Neuronal stem cell (in vitro differentiated cells): Measurements from ENCODE around the gene CUTA.

Experiments used
- DNase-seq: peaks from one replicate; pipeline ENCODE4 v3.0.0-alpha.2; 2013; ENCODE audit warnings: low spot score
- H2AFZ ChIP-seq: one replicate; pipeline ENCODE4 v1.6.1; 2013; ENCODE audit warnings: mild to moderate bottlenecking, low read length, inconsistent platforms
- H2AK5ac ChIP-seq: 2 replicates; pipeline ENCODE4 v1.6.1; 2013; ENCODE audit warnings: low read depth, mild to moderate bottlenecking, inconsistent platforms, low read length, moderate library complexity, mixed read lengths
- H2BK120ac ChIP-seq: 2 replicates; pipeline ENCODE4 v1.6.1; 2013; ENCODE audit warnings: low read depth, mild to moderate bottlenecking, inconsistent platforms, low read length, moderate library complexity, mixed read lengths
- H2BK12ac ChIP-seq: one replicate; pipeline ENCODE4 v1.6.1; 2013; ENCODE audit warnings: low read length, inconsistent platforms
- H2BK15ac ChIP-seq: 2 replicates; pipeline ENCODE4 v1.6.1; 2013; ENCODE audit warnings: mild to moderate bottlenecking, low read length, inconsistent platforms, mixed read lengths
- H2BK5ac ChIP-seq: one replicate; pipeline ENCODE4 v1.6.1; 2013; ENCODE audit warnings: inconsistent platforms, mild to moderate bottlenecking, low read length, moderate library complexity
- H3K14ac ChIP-seq: one replicate; pipeline ENCODE4 v1.6.1; 2013; ENCODE audit warnings: low read length, inconsistent platforms
- H3K18ac ChIP-seq: 2 replicates; pipeline ENCODE4 v1.6.1; 2013; ENCODE audit warnings: low read length, inconsistent platforms
- H3K23ac ChIP-seq: 2 replicates; pipeline ENCODE4 v1.6.1; 2013; ENCODE audit warnings: low read depth, mild to moderate bottlenecking, mixed read lengths, low read length, inconsistent platforms; ENCODE audit not compliant: poor library complexity
- H3K27ac ChIP-seq: replicated peaks from 3 replicates; pipeline ENCODE4 v1.5.1; 2013; ENCODE audit warnings: low read length, inconsistent platforms
- H3K27me3 ChIP-seq, 3 experiments: 2 replicates each; pipeline ENCODE4 v1.6.1; 2013; ENCODE audit warnings: low read length in 3 of 3, mild to moderate bottlenecking in 2 of 3, inconsistent platforms in 1 of 3, low read depth in 1 of 3, mixed read lengths in 1 of 3, moderate library complexity in 1 of 3; ENCODE audit not compliant: control insufficient read depth in 3 of 3, insufficient read depth in 3 of 3
- H3K36me3 ChIP-seq, 2 donors: replicated peaks in 1 of 2; 2 replicates each; pipeline ENCODE4 v1.6.1; 2013; ENCODE audit warnings: low read length in 2 of 2; ENCODE audit not compliant: control insufficient read depth in 2 of 2, insufficient read depth in 2 of 2
- H3K4ac ChIP-seq: 2 replicates; pipeline ENCODE4 v1.6.1; 2013; ENCODE audit warnings: inconsistent platforms, mild to moderate bottlenecking, low read length, moderate library complexity
- H3K4me1 ChIP-seq, 2 donors: 1 replicate in 1 of 2; 2 replicates in 1 of 2; pipeline ENCODE4 v1.6.1; 2013; ENCODE audit warnings: low read length in 2 of 2, low read depth in 1 of 2; ENCODE audit not compliant: control insufficient read depth in 2 of 2, insufficient read depth in 1 of 2
- H3K4me2 ChIP-seq: one replicate; pipeline ENCODE4 v1.6.1; 2013; ENCODE audit warnings: mild to moderate bottlenecking, low read length, inconsistent platforms; ENCODE audit not compliant: insufficient read depth, poor library complexity, severe bottlenecking
- H3K4me3 ChIP-seq, 2 donors: 2 replicates each; pipeline ENCODE4 v1.5.1; 2013; ENCODE audit warnings: low read length in 2 of 2, mild to moderate bottlenecking in 2 of 2, inconsistent platforms in 1 of 2, moderate library complexity in 1 of 2
- H3K79me1 ChIP-seq: one replicate; pipeline ENCODE4 v1.6.1; 2013; ENCODE audit warnings: low read depth, mild to moderate bottlenecking, inconsistent platforms, low read length, moderate library complexity
- H3K9ac ChIP-seq: one replicate; pipeline ENCODE4 v1.6.1; 2013; ENCODE audit warnings: mild to moderate bottlenecking, low read depth, low read length, inconsistent platforms; ENCODE audit not compliant: poor library complexity
- H3K9me3 ChIP-seq, 2 donors: replicated peaks in 1 of 2; 2 replicates each; pipeline versions ENCODE3 to v1.6.1; 2013; ENCODE audit warnings: low read length in 2 of 2, mild to moderate bottlenecking in 2 of 2, inconsistent platforms in 1 of 2, low read depth in 1 of 2, mixed read lengths in 1 of 2, moderate library complexity in 1 of 2; ENCODE audit not compliant: control insufficient read depth in 2 of 2, insufficient read depth in 1 of 2
- H4K8ac ChIP-seq: one replicate; pipeline ENCODE4 v1.6.1; 2013; ENCODE audit warnings: low read depth, mild to moderate bottlenecking, inconsistent platforms, low read length, moderate library complexity
- H4K91ac ChIP-seq: one replicate; pipeline ENCODE4 v1.6.1; 2013; ENCODE audit warnings: low read length, low read depth, mild to moderate bottlenecking, inconsistent platforms; ENCODE audit not compliant: poor library complexity
- WGBS, 2 donors: extraction: QIAGEN DNeasy Blood & Tissue Kit; methylation state at CpG; one replicate each; pipeline ENCODE4 v1.1.7; 2013; ENCODE audit warnings: missing lambda C conversion rate in 2 of 2, mixed read lengths in 1 of 2; ENCODE audit not compliant: insufficient read length in 2 of 2, insufficient replicate concordance in 1 of 2; ENCODE audit errors: extremely low coverage in 2 of 2; 5-methylcytosine and 5-hydroxymethylcytosine counted together

Gene CUTA

DNA sequence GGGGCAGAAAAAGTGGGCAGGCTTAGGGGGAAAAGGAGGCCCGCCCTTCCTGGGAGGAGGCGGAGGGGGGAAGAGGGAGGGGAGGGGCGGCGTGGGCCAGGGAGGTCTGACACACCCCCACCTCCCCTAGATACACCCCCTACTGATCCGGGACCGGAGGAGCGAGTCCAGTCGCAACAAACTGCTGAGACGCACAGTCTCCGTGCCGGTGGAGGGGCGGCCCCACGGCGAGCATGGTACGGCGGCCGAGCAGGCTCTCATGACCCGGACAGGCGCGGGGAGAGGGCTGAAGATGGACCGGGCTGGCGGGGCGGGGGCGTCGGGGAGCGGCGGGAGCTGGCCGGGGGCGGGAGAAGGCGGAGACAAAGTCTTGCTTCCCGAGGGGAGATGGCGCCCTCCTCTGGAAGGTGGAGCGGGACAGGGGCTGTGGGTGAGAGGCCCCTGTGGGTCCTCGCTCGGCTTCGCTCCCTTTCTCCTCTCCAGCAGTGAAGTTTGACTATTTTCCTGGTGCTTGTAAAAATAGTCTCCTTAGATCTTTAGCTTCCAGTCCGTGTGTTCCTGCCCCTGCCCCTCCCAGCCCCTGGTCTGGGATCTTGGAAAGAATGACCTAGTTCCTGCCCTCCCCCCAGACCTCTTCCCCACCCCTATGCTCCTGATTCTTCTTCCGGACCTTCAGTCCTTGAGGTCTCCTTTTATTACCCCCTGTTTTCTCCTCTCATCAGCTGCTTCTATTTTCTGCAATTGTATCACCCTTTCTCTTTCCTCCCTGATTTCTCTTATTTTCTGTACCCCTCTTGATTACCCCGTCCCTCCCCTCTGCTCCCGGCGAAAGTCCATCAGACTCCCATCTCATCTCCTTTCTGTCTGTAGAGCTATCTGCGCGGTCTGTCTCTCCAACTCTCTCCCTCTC is 8.0 kb upstream of the CUTA start:
- H2BK5ac ChIP-seq, result peak overlapping the region; percentile 60
- H2AFZ ChIP-seq, result peak overlapping the region; percentile 81
- no peak overlapping the region for H3K4ac ChIP-seq
- H3K79me1 ChIP-seq, result peaks cover 12% of the 10 kb centered on the region
- peaks cover 41 to 54% of the 10 kb centered on the region in 2 donors for H3K4me1 ChIP-seq
- no peak overlapping the region for H2AK5ac ChIP-seq
- no CpG with 5 or more reads among the region's 43 CpGs for WGBS, 2 donors
- peak; percentile 74 for DNase-seq
- peaks cover 17 to 29% of the 10 kb centered on the region in 2 donors for H3K36me3 ChIP-seq
- H4K91ac ChIP-seq, result no peak overlapping the region
- H3K14ac ChIP-seq, result no peak overlapping the region
- H2BK12ac ChIP-seq, result no peak overlapping the region
- H2BK15ac ChIP-seq, result no peak overlapping the region
- peak overlapping the region; percentile 85 for H3K27ac ChIP-seq
- H2BK120ac ChIP-seq, result no peak overlapping the region
- no peaks in the 10 kb centered on the region for H3K9me3 ChIP-seq
- H3K18ac ChIP-seq, result peak overlapping the region; percentile 92
- no peak overlapping the region for H4K8ac ChIP-seq
- H3K4me2 ChIP-seq, result peak overlapping the region; percentile 67
- peak overlapping the region; percentile 57 for H3K23ac ChIP-seq
- peak overlapping the region; percentile 91 for H3K9ac ChIP-seq
- H3K27me3 ChIP-seq, result no peaks in the 10 kb centered on the region
- peak overlapping the region; percentile 59 to 84 for H3K4me3 ChIP-seq

DNA sequence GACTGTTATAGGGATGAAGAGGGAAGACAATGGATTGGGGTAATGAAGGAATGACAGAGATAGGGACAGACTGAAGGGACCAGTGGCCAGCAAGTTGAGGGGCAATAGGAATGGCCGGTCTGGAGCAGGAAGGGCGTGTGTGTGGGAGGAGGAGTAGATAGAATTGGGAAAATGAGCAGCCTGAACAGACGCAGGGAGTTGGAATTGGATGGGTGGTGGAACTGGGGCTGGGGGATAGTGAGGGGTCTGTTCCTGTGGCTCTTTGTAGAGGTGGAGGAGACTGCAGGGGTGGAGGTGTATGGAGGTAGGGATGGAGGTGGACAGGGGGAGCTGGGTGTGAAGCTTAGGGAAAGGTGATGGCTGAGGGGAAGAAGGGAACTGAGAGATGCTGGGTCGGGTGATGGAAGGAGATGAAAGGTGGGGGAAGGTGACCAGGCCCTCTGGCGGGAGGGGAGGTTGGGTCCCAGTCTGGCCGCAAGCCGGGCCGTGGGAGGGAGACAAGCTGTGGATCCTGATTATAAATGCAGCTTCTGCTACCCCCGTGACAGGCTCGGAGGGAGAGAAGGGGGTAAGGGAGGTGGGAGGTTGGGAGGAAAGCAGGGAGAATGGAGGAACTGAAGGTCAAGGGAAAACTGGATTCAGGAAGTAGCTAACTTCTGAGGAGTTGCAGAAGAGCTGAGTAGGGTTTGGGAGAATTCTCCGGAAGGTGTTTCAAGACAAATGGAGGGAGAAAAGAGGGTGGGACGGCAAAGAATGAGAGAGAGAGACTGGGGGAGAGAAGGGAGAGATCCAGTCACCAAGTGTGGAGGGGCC is 7.2 kb upstream of the CUTA start:
- no peak overlapping the region for H3K4ac ChIP-seq
- no CpG with 5 or more reads among the region's 12 CpGs for WGBS, 2 donors
- no peak overlapping the region for H2BK120ac ChIP-seq
- H2BK12ac ChIP-seq, result no peak overlapping the region
- no peaks in the 10 kb centered on the region for H3K27me3 ChIP-seq
- no peak overlapping the region for H2AK5ac ChIP-seq
- H3K18ac ChIP-seq, result peak overlapping the region; percentile 15
- peaks cover 12% of the 10 kb centered on the region for H3K79me1 ChIP-seq
- H3K4me3 ChIP-seq, result peak overlapping the region; percentile 59 to 73
- peak overlapping the region; percentile 85 for H3K27ac ChIP-seq
- peak overlapping the region; percentile 19 for H4K8ac ChIP-seq
- peak overlapping the region; percentile 67 for H3K4me2 ChIP-seq
- H2AFZ ChIP-seq, result peak overlapping the region; percentile 81
- H3K14ac ChIP-seq, result no peak overlapping the region
- H3K4me1 ChIP-seq, result peaks cover 33 to 48% of the 10 kb centered on the region in 2 donors
- DNase-seq, result no peak
- H3K9ac ChIP-seq, result peak overlapping the region; percentile 71
- H4K91ac ChIP-seq, result no peak overlapping the region
- peaks cover 17 to 29% of the 10 kb centered on the region in 2 donors for H3K36me3 ChIP-seq
- peak overlapping the region; percentile 46 for H2BK5ac ChIP-seq
- no peak overlapping the region for H2BK15ac ChIP-seq
- H3K23ac ChIP-seq, result no peak overlapping the region
- no peaks in the 10 kb centered on the region for H3K9me3 ChIP-seq

DNA sequence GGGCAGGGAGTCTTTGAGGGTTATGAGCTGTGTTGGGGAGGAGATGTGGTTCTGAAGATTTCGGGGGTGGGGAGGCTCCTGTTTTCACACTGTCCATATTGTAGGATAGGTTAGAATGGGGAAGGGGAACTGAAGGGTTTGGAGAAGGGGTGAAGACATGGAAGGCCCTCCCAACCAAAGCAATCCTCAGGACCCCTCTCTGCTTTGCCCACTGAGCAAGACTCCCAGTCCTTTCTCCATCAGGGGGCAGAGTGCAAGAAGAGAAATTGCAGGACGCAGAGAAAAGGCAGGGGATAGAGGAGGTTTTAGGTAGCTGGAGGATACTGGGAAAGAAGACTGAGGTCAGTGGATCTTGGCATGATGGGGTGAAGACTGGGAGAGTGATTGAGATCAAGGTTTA is 5.9 kb upstream of the CUTA start:
- H3K4me1 ChIP-seq, result peaks cover 31 to 45% of the 10 kb centered on the region in 2 donors

DNA sequence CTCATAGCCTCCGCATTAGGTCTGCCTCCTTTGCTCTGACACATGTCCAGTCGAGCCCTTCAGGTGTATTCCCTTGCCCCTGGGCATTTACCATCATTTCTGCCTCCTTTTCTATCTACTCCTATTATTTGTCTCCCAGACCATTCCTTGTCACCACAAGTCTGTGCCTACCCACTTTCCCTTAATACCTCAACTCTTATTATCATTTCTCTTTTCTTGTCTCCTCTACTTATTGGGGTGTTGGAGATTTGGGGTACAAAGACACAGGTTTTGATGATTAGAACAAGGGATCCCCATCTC is 3.4 kb upstream of the CUTA start:
- H2AK5ac ChIP-seq, result no peak overlapping the region
- no peak overlapping the region for H4K8ac ChIP-seq
- H3K4me2 ChIP-seq, result peak overlapping the region; percentile 49
- H3K4me1 ChIP-seq, result peaks cover 27 to 40% of the 10 kb centered on the region in 2 donors
- H3K27me3 ChIP-seq, result no peaks in the 10 kb centered on the region
- H3K4ac ChIP-seq, result no peak overlapping the region
- no peak overlapping the region for H2AFZ ChIP-seq
- peaks cover 20 to 38% of the 10 kb centered on the region in 2 donors for H3K36me3 ChIP-seq
- H4K91ac ChIP-seq, result no peak overlapping the region
- no peak overlapping the region for H2BK15ac ChIP-seq
- no peaks in the 10 kb centered on the region for H3K9me3 ChIP-seq
- peaks cover 3% of the 10 kb centered on the region for H3K79me1 ChIP-seq
- no peak overlapping the region for H3K9ac ChIP-seq
- peak overlapping the region in 1 of 2 donors; percentile 80 for H3K4me3 ChIP-seq
- no peak overlapping the region for H2BK120ac ChIP-seq
- no peak overlapping the region for H3K27ac ChIP-seq
- WGBS, 2 donors, result no CpG with 5 or more reads among the region's 2 CpGs
- no peak overlapping the region for H2BK12ac ChIP-seq
- no peak overlapping the region for H2BK5ac ChIP-seq
- no peak overlapping the region for H3K18ac ChIP-seq
- no peak overlapping the region for H3K14ac ChIP-seq
- no peak for DNase-seq
- H3K23ac ChIP-seq, result no peak overlapping the region

More for the DNA sequence above, 5.9 kb upstream of the CUTA start:
- no peak for DNase-seq
- H3K9me3 ChIP-seq, result no peaks in the 10 kb centered on the region
- H4K8ac ChIP-seq, result no peak overlapping the region
- H3K23ac ChIP-seq, result no peak overlapping the region
- no peaks in the 10 kb centered on the region for H3K27me3 ChIP-seq
- H2BK5ac ChIP-seq, result no peak overlapping the region
- no peak overlapping the region for H3K4me3 ChIP-seq
- H3K14ac ChIP-seq, result no peak overlapping the region
- H3K36me3 ChIP-seq, result peaks cover 16 to 29% of the 10 kb centered on the region in 2 donors
- H3K4me2 ChIP-seq, result no peak overlapping the region
- no CpG with 5 or more reads among the region's 2 CpGs for WGBS, 2 donors
- H3K27ac ChIP-seq, result no peak overlapping the region
- H4K91ac ChIP-seq, result no peak overlapping the region
- H3K79me1 ChIP-seq, result peaks cover 12% of the 10 kb centered on the region
- no peak overlapping the region for H3K4ac ChIP-seq
- no peak overlapping the region for H2AK5ac ChIP-seq
- no peak overlapping the region for H3K18ac ChIP-seq
- H2BK120ac ChIP-seq, result no peak overlapping the region
- no peak overlapping the region for H3K9ac ChIP-seq
- no peak overlapping the region for H2BK15ac ChIP-seq
- no peak overlapping the region for H2BK12ac ChIP-seq
- H2AFZ ChIP-seq, result no peak overlapping the region
